SJCRH30 (cell line): ENCODE measurements around the gene MLC1. TPM values are rescaled to one million over a fixed set of nuclear protein-coding genes. Genes with fewer than 3 reads are reported as not detected.

Source experiments
- DNase-seq, 2 experiments: peaks; one replicate each; pipeline ENCODE4 v3.0.0-alpha.2; 2015 to 2020
- H3K27ac ChIP-seq: fragments of 250-450 bp; sonication (Bioruptor Pico); 2 replicates; pipeline ENCODE4 v1.5.1; 2020; ENCODE audit warnings: mild to moderate bottlenecking, moderate library complexity
- H3K27me3 ChIP-seq: fragments of 250-450 bp; sonication (Bioruptor Pico); 2 replicates; pipeline ENCODE4 v1.5.1; 2020; ENCODE audit warnings: mild to moderate bottlenecking, moderate library complexity
- H3K36me3 ChIP-seq: fragments of 250-450 bp; sonication (Bioruptor Pico); 2 replicates; pipeline ENCODE4 v1.5.1; 2020; ENCODE audit warnings: mild to moderate bottlenecking, moderate library complexity
- H3K4me1 ChIP-seq: fragments of 250-450 bp; sonication (Bioruptor Pico); 2 replicates; pipeline ENCODE4 v1.5.1; 2020; ENCODE audit warnings: mild to moderate bottlenecking, moderate library complexity
- H3K4me3 ChIP-seq: fragments of 250-450 bp; sonication (Bioruptor Pico); 2 replicates; pipeline ENCODE4 v1.5.1; 2020; ENCODE audit warnings: mild to moderate bottlenecking, moderate library complexity
- H3K9me3 ChIP-seq: fragments of 250-450 bp; sonication (Bioruptor Pico); replicated peaks from 2 replicates; pipeline ENCODE4 v1.5.1; 2020; ENCODE audit warnings: mild to moderate bottlenecking, moderate library complexity
- total RNA-seq: library from RNA; depleted of rRNA; stranded (reverse); fragments of >200 nt; shearing (Covaris generic); gene quantifications from 2 replicates; pipeline ENCODE4 v1.2.3, GENCODE V29; 2014

Gene MLC1
- total RNA-seq, 1 experiment from 2014 or later = 0.04 TPM

DNA sequence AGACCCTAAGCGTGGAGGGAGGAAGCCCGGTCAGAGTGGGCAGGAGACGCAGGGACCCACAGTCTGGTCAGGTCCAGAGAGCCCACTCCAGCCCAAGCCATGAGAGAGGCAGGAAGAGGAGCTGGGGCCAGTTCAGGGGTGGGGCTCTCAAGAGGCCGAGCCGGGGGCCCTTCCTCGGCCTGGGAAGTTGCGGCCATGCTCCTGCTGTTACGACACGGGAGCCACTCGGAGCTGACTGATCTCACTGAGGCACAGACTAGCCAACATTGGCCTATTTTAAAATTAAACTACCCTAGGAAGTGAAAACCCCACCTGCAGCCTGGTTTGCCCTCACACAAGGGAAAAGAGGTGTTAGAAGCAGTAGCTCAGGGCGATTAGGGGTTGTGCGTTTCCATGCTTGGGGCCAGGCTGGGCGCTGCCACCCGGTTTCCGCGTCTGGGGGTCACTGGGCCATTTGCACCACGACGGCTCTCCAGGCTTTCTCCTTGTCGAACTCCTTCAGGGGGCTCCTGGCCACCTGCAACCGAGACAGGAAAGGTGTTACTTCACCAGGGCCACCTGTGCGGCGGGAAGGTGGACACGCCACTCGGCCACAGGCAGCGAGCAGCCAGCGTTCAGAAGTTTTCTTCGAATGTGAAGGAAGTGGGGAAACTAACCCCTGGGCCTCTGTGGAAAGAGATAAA, 23.9 kb downstream of the MLC1 start:
- H3K27ac ChIP-seq = no peak overlapping the region
- no peaks in the 10 kb centered on the region for H3K36me3 ChIP-seq
- H3K4me1 ChIP-seq = peaks cover 28% of the 10 kb centered on the region
- H3K27me3 ChIP-seq = no peaks in the 10 kb centered on the region
- no peaks in the 10 kb centered on the region for H3K9me3 ChIP-seq
- DNase-seq = no peak
- H3K4me3 ChIP-seq = no peak overlapping the region

DNA sequence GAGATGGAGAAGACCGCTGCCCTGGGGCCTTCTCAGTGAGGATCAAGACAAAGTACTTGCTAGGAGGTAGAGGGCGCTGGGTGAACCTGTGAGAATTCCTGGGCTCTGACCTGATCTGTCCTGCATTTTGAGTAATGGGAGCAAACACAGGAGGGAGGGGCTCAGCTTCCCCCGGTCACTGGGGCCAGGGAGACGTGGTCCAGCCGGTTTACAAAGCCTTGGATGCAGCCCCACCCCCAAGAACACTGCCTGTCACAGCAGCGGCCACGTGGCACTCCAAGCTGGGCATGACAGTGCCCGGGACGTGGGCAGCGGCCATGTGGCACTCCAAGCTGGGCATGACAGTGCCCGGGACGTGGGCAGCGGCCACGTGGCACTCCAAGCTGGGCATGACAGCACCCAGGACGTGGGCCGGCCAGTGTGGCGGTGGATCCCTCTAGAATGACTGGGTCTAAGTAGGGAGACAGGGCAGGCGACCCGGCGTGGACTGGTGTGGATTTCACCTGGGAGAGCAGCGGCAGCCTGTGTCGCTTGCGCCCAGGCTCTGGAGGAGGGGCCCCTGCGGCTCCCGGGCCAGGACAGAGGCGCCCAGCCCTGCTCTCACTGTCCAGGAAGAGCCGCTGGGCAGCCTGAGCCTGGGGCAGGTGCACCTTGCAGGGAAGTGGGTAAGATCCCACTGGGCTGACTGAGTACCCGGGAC, 24.6 kb downstream of the MLC1 start:
- Histone ChIP-seq H3K27ac (no peak overlapping the region), H3K4me1 (peaks cover 28% of the 10 kb centered on the region), H3K9me3 (no peaks in the 10 kb centered on the region), H3K36me3 (no peaks in the 10 kb centered on the region), H3K4me3 (no peak overlapping the region), H3K27me3 (no peaks in the 10 kb centered on the region)
- no peak for DNase-seq

DNA sequence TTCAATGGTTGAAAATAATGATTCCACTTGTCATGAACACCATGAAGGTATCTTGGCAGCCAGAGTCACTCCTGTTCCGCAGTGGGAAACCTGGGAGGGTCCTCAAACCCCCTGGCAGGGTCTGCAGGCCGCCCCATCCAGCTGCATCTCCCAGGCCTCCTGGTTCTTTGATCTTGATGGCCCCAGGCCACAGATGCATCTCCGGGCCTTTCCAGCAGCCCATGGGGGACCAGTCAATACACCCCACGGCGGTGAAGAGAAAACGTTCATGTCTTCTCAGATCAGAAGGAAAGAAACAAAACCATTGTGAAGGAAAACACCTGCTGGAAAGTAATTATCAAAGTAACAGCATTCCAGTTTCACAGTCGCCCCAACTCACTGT, 25.4 kb downstream of the MLC1 start:
- Histone ChIP-seq H3K4me1 (peaks cover 28% of the 10 kb centered on the region), H3K9me3 (no peaks in the 10 kb centered on the region), H3K27ac (no peak overlapping the region), H3K27me3 (no peaks in the 10 kb centered on the region), H3K4me3 (no peak overlapping the region), H3K36me3 (no peaks in the 10 kb centered on the region)
- no peak for DNase-seq

DNA sequence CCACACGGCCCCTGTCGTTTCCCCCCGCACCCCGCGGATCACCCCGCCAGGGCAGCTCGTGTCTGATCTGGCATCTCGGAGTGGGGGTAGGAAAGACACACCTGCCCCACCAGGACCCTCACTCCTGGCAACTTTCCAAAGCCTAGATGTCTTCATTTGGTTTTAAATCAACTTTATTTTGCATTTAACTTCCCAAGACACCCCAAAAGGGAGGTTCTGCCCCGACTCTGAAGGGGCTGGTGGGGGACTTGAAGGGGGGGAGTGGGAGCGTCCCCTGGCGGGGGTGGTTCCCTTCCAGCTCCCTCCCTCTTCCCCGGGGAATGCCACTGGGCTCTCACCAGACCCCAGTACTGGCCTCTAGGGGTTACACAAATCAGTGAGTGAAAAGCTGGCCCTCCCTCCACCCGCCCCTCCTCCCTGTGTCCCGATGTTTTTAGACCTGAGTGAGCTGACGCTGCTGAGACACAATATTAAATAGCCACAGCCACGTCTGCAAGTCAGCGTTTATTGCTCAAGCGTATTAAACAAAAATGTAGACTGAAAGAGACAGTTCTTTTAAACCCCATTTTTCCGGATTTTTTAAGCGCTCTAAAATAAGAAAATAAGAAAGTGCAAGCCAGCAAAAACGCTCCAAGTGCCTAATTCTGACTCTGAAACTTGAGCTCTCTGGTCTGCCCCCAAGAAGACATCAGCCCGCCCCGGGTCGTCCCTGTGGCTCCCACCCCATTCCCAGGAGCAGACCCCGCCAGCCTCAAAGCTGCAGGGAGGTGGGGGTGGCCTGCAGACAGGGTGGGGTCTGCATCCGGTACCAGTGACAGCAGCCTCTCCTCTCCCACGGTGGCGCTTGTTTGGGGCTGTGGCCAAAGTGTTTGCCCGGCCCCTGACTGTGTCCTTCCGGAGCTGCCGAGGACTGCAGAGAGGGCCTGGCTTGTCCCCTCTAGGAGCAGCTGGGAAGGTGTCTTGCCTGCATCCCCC, 26.0 kb downstream of the MLC1 start:
- H3K9me3 ChIP-seq = no peaks in the 10 kb centered on the region
- H3K36me3 ChIP-seq = no peaks in the 10 kb centered on the region
- H3K27ac ChIP-seq = no peak overlapping the region
- peak overlapping the region; percentile 17 for H3K4me3 ChIP-seq
- H3K4me1 ChIP-seq = peaks cover 28% of the 10 kb centered on the region
- H3K27me3 ChIP-seq = no peaks in the 10 kb centered on the region
- DNase-seq = peak; percentile 67 to 79

DNA sequence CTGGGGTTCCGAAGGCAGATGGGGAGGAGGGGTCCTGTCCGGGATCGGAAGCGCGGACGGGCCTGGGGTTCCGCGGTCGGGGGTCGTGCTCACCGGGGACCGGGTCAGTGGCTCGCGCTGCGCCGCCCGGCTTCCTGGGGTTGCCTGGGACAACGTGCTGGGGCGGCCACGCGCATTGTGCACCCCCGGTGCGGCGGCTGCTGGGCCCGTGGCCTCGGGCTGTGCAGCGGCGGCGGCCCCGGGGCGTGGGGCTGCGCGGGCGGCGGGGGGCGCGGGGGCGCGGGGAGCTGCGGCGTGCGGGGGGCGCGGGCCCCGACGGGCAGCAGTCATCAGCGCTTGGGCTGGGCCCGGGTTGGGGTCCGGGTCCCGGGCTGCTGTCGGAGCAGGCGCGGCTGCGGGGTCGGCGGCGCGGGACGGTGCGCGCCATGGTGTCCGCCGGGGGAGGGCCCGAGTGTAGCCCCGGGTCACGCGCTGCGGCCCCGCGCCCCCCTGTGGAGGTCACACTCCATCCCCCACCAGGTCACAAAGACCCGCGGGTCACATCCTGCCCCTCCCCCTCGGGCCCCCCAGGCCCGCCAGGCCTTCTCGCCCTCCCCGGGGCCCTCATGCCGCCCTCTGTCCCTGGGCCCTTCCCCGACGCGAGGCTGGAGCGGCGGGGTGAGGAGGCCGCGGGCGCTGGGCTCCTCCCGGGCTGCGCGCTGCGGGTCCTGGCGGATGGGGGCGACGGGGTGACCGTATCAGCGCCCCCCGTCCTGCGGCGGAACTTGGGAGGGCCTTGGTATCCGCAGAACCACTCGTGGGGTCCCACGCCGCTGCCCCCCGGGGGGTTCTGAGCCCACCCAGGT, 26.9 kb downstream of the MLC1 start, which contains the start of gene TTLL8:
Gene TTLL8, minus strand, starts transcription at position 238 of the 845 bp plus-strand sequence.
- peak within 1 kb of the TSS; percentile 17; the same call in 1 of the 2 replicates for H3K4me3 ChIP-seq
- no peak for DNase-seq
- no peaks in the 10 kb centered on the region for H3K36me3 ChIP-seq
- no peak within 1 kb of the TSS for H3K27ac ChIP-seq
- peaks cover 2% of the 10 kb centered on the region; the same call in 1 of the 2 replicates for H3K9me3 ChIP-seq
- peaks cover 28% of the 10 kb centered on the region for H3K4me1 ChIP-seq
- no peaks in the 10 kb centered on the region for H3K27me3 ChIP-seq

DNA sequence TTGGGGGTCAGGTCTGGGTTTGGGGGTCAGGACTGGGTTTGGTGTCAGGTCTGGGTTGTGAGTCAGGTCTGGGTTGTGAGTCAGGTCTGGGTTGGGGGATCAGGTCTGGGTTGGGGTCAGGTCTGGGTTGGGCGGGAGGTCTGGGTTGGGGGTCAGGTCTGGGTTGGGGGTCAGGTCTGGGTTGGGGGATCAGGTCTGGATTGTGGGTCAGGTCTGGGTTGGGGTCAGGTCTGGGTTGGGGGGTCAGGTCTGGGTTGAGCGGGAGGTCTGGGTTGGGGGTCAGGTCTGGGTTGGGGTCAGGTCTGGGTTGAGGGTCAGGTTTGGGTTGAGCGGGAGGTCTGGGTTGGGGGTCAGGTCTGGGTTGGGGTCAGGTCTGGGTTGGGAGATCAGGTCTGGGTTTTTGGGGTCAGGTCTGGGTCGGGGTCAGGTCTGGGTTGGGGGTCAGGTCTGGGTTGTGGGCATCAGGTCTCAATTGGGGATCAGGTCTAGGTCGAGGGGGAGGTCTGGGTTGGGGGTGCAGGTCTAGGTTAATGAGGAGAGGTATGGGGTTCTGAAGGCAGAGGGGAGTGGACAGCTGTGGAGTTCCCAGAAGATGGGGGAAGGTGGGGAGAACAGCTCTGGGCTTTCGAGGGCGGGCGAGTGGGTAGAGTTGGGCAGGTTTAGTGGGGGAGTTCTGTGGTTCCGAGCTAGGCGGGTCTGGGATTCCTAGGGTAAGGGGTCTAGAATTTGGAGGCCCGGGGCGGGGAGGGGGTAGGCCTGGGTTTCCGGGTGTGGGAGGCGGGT, 27.8 kb downstream of the MLC1 start:
- peaks cover 4% of the 10 kb centered on the region; the same call in 1 of the 2 replicates for H3K9me3 ChIP-seq
- H3K36me3 ChIP-seq = no peaks in the 10 kb centered on the region
- no peak overlapping the region for H3K27ac ChIP-seq
- H3K4me1 ChIP-seq = peaks cover 26% of the 10 kb centered on the region
- no peak overlapping the region for H3K4me3 ChIP-seq
- DNase-seq = no peak
- no peaks in the 10 kb centered on the region for H3K27me3 ChIP-seq

DNA sequence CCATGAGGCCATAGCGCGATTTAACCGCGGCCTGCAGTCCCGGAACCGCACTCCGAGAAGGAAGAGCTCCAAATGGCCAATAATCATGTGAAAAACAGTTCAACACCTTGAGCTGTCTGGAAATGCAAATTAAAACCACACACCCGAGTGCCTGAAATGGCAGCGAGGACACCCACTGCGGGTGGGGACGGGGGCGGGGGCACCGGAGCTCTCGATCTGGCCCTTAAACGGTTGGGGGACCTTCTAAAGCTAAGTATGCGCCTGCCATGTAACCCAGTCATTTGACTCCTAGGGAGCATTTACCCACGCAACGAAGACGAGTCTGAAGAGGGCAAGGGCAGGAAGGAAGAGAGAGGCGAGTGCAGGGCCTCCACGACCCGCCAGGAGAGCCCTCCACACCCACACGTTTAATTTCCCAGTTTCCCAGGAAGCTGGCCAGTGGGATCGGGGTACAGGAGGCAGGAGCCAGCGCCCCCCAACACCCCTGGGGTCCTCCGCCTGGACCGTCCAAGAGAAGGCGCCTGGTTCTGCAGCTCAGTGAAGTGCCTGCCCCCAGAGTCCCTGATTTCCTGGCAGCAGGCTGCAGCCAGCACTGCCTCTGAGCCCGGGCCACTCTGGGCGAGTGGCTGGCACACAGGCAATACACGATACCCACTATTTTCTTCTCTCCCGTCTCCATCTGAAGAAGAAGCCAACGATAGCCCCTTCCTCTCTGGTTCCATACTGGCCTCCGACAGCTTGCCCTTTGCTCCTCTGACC, 28.8 kb downstream of the MLC1 start:
- H3K9me3 ChIP-seq = peaks cover 4% of the 10 kb centered on the region; the same call in 1 of the 2 replicates
- no peak overlapping the region for H3K27ac ChIP-seq
- H3K4me3 ChIP-seq = no peak overlapping the region
- H3K4me1 ChIP-seq = peaks cover 18% of the 10 kb centered on the region
- H3K27me3 ChIP-seq = no peaks in the 10 kb centered on the region
- no peak for DNase-seq
- no peaks in the 10 kb centered on the region for H3K36me3 ChIP-seq

DNA sequence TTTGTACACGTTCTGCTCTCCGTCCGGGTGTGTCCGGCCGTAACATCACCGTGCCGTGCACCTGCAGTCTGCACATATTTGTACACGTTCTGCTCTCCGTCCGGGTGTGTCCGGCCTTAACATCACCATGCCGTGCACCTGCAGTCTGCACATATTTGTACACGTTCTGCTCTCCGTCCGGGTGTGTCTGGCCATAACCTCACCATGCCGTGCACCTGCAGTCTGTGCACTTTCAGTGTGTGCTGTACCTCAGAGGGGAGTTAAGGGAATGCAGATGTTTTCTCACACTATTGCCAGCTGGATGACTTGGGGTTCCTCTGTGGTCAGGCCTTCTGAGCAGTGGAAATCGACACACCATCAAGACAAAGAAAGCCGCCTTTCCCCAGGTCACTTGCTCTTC, 31.4 kb downstream of the MLC1 start:
- no peaks in the 10 kb centered on the region for H3K36me3 ChIP-seq
- no peaks in the 10 kb centered on the region for H3K27me3 ChIP-seq
- H3K27ac ChIP-seq = no peak overlapping the region
- peaks cover 4% of the 10 kb centered on the region; the same call in 1 of the 2 replicates for H3K9me3 ChIP-seq
- H3K4me3 ChIP-seq = no peak overlapping the region
- H3K4me1 ChIP-seq = peaks cover 4% of the 10 kb centered on the region
- DNase-seq = no peak

DNA sequence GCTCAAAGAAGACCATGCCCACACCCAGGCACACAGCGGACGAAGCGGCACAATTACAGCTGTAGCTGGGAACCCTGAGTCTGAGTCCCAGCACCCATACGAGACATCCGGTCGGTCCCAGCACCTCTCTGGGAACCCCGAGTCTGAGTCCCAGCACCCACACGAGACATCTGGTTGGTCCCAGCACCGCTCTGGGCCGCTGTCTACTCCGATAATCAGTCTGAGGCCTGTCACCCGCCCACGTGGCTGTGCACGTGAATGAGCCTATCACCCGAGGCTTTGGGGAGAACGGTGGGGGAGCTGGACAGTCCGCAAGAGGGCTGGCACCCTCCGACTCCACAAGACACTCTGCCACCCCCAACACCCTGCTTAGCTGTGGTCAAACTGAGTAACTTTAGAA, 33.3 kb downstream of the MLC1 start:
- Histone ChIP-seq H3K36me3 (no peaks in the 10 kb centered on the region), H3K27me3 (no peaks in the 10 kb centered on the region), H3K9me3 (peaks cover 4% of the 10 kb centered on the region; the same call in 1 of the 2 replicates), H3K4me3 (no peak overlapping the region), H3K4me1 (peaks cover 15% of the 10 kb centered on the region), H3K27ac (no peak overlapping the region)
- no peak for DNase-seq

DNA sequence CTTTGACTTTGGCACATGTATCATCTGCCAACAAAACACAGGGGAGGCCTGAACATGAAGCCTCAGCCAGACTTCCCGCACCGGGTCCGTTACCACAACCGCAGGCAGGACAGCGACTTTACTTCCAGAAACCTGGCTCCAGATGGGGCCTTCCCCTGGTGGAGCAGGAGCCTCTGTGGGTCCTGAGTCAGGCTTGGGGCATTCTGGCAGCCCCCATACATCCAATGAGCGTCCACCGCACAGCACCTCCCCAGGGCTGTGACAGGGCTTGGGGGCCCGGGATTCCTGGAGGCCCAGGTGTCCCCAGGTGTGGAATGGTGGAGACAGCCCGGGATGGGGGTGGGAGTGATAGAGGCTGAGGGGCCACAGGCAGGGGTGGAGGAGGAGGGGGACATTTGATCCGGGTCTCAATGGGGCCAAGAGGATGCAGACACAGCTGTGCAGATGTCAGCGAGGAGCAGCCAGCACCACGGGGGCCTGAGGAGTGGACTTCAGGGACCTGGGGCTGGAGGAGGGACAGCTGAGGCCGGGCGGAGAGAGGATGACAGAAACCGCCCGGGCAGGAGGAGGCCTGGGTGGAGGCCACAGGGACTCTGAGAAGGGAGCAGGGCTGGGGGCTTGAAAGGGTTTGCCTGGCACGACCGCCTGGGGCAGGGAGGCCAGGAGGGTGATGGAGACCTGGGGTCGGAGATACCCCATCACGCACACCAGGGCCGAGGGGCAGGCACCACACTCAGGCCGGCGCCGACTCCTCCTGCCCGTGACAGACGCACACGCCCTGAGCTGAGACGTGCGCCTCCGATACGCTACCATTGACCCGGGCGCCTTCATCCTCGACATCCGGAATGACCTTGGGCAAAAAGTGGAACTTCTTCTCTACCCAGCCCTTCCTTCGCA, 35.7 kb downstream of the MLC1 start:
- no peak overlapping the region for H3K27ac ChIP-seq
- peaks cover 15% of the 10 kb centered on the region for H3K4me1 ChIP-seq
- peaks cover 4% of the 10 kb centered on the region; the same call in 1 of the 2 replicates for H3K9me3 ChIP-seq
- no peaks in the 10 kb centered on the region for H3K36me3 ChIP-seq
- DNase-seq = no peak
- no peak overlapping the region for H3K4me3 ChIP-seq
- no peaks in the 10 kb centered on the region; the same call in 1 of the 2 replicates for H3K27me3 ChIP-seq

DNA sequence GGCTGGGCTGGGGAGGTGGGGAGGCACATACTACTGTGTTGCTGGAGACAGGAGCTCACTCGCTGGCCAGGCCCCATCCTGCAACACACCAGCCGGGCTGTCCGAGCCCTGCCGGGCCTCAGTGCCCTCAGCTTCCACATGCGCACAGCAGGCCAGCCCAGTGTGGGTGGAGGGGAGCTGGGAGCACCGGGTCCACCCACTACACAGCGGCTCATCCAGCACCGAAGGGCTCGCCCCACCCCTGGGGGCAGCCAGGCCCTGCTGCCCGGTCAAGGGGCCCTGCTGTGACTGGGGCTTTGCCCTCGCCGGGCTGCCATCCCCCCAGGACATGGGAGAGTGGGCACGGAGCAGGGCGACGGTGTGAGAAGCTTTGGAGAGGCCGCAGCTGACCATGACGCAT, 36.4 kb downstream of the MLC1 start:
- DNase-seq = no peak
- Histone ChIP-seq H3K27ac (peak overlapping the region; percentile 57), H3K4me1 (peaks cover 15% of the 10 kb centered on the region), H3K36me3 (no peaks in the 10 kb centered on the region), H3K27me3 (no peaks in the 10 kb centered on the region; the same call in 1 of the 2 replicates), H3K9me3 (peaks cover 4% of the 10 kb centered on the region; the same call in 1 of the 2 replicates), H3K4me3 (no peak overlapping the region)
